ENCODE measurements around the gene POLR2E.

DNA sequence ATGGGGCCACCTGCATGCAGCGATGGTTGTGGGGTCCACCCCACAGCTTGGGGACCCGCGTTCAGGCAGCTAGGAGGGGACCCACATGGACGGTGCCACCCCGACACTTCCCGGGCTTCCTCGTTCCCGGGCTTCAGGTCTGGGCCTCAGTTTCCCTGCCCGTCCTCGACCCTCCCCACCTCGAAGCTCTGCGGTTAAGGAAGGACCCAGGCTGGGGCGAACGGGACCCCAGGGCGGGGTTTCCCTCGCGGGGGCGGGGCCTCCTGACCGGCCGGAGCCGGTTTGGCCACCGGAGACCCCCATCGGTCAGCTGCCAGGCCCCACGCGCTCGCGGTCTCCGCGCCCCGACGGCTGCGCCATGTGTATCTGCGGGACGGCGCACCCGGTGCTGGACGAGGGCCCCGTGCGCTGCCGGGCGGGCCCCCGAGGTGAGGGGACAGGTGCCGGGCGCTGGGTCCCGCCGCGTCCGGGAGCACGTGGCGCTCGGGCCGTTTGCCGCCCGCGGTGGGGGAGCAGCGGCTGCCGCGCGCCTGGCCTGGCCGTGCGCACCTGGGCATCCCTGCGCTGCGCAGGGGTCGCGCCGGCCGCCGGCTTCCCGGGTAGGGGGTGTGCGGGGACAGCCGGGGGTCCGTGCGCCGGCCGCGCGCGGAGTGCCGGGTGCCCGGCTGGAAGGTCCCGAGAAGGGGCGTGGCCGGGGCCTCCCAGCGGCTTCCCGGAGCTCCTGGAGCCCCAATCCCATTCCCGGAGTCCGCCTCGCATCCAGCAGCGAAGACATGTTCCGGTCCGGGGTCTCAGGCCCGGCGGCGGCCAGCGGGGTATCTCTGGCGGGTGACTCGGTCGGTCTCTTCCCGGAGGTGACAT, 24.0 kb downstream of the POLR2E start:
- no peak for TF ChIP-seq EZH2 (IDR thresholded peaks at IDR 0.05)
- no peak for TF ChIP-seq POLR2AphosphoS5 (IDR thresholded peaks at IDR 0.05; ENCODE audit: borderline replicate concordance, low read depth, low read length)

Data from SK-N-MC (cell line).